K562 (cell line): ENCODE measurements around the gene STARD3NL. TPM values are rescaled to one million over a fixed set of nuclear protein-coding genes. Genes with fewer than 3 reads are reported as not detected.

Experiments
- WHSC1 ChIP-seq: IDR thresholded peaks from one replicate; pipeline ENCODE4 v1.6.1; 2012; ENCODE audit warnings: low read length, control low read depth, inconsistent platforms
- polyA plus RNA-seq, 8 experiments: library from polyadenylated mRNA; depleted of rRNA in 4 of 8; stranded (reverse) in 5 of 8; unstranded in 3 of 8; fragments of >200 nt; fragmentation: Nextera tagmentation in 2 of 8; fragmentation: Illumina TruSeq in 1 of 8; extraction: Ambion mirVana in 2 of 8; extraction: Trizol in 1 of 8; gene quantifications; 2 replicates each; pipeline versions ENCODE4 v1.2.1 to v1.2.3, GENCODE V29; 2011 to 2014; ENCODE audit warnings: inconsistent platforms in 1 of 8, missing spikeins in 1 of 8
- total RNA-seq, 7 experiments: library from RNA; depleted of rRNA in 6 of 7; stranded (reverse); fragments of >200 nt in 6 of 7; fragmentation: Illumina TruSeq in 2 of 7; extraction: Trizol in 2 of 7; gene quantifications; 2 replicates each; pipeline versions ENCODE4 v1.2.1 to v1.2.3, GENCODE V29; 2011 to 2021; ENCODE audit warnings: low replicate concordance in 1 of 7
- TF ChIP-seq, protein P1 (sequence below): sonication (generic); formaldehyde crosslinking; IDR thresholded peaks from 2 replicates; pipeline ENCODE4 v1.8.0; 2023; ENCODE audit warnings: missing genetic modification reagents, mild to moderate bottlenecking, borderline replicate concordance
- TF ChIP-seq, protein P2 (sequence below): fragments of 250-450 bp; sonication (Bioruptor Pico); IDR thresholded peaks from 2 replicates; pipeline ENCODE4 v1.8.0; 2021; ENCODE audit warnings: mild to moderate bottlenecking, moderate library complexity

STARD3NL gene
- total and polyA plus RNA-seq, 9 of the 15 experiments (the other 6 are each of a cell fraction or from before 2014, with no cell fraction given): 42.2 to 90.0 (median 57.6) TPM

DNA sequence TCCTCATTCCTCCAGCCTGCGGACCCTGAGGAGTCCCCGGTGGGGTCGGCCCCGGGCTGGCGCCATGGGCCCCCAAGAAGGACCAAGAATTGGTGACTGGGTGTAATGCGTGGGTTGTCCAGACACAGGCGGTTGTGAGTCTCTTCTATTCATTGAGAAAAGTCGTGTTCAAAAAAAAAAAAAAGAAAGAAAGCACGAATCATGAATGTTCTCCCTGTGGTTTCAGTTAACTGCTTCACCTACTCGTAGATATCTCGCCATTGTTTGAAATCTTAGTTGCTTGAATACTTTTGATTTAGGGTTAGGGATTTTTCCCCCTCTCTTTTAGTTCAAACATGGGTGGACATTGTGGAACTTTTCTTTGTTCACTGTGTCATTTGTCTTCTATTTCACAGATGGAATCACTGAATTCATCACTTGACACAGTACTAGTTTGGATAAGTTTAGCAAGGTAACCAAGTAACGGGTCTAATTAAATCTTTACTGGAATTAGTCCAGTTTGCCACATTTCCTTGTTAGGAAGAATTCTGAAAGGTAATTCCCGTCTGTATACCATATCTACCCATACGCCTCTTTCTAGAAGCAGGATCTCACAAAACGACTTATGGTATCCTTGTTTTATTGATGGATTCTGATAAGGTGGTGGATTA lies 775 bp downstream of the STARD3NL start (continued):
- TF ChIP-seq, protein P1, sequence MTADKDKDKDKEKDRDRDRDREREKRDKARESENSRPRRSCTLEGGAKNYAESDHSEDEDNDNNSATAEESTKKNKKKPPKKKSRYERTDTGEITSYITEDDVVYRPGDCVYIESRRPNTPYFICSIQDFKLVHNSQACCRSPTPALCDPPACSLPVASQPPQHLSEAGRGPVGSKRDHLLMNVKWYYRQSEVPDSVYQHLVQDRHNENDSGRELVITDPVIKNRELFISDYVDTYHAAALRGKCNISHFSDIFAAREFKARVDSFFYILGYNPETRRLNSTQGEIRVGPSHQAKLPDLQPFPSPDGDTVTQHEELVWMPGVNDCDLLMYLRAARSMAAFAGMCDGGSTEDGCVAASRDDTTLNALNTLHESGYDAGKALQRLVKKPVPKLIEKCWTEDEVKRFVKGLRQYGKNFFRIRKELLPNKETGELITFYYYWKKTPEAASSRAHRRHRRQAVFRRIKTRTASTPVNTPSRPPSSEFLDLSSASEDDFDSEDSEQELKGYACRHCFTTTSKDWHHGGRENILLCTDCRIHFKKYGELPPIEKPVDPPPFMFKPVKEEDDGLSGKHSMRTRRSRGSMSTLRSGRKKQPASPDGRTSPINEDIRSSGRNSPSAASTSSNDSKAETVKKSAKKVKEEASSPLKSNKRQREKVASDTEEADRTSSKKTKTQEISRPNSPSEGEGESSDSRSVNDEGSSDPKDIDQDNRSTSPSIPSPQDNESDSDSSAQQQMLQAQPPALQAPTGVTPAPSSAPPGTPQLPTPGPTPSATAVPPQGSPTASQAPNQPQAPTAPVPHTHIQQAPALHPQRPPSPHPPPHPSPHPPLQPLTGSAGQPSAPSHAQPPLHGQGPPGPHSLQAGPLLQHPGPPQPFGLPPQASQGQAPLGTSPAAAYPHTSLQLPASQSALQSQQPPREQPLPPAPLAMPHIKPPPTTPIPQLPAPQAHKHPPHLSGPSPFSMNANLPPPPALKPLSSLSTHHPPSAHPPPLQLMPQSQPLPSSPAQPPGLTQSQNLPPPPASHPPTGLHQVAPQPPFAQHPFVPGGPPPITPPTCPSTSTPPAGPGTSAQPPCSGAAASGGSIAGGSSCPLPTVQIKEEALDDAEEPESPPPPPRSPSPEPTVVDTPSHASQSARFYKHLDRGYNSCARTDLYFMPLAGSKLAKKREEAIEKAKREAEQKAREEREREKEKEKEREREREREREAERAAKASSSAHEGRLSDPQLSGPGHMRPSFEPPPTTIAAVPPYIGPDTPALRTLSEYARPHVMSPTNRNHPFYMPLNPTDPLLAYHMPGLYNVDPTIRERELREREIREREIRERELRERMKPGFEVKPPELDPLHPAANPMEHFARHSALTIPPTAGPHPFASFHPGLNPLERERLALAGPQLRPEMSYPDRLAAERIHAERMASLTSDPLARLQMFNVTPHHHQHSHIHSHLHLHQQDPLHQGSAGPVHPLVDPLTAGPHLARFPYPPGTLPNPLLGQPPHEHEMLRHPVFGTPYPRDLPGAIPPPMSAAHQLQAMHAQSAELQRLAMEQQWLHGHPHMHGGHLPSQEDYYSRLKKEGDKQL (CRISPR knock-in tag): no peak
- TF ChIP-seq, protein P2, sequence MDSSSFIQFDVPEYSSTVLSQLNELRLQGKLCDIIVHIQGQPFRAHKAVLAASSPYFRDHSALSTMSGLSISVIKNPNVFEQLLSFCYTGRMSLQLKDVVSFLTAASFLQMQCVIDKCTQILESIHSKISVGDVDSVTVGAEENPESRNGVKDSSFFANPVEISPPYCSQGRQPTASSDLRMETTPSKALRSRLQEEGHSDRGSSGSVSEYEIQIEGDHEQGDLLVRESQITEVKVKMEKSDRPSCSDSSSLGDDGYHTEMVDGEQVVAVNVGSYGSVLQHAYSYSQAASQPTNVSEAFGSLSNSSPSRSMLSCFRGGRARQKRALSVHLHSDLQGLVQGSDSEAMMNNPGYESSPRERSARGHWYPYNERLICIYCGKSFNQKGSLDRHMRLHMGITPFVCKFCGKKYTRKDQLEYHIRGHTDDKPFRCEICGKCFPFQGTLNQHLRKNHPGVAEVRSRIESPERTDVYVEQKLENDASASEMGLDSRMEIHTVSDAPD (CRISPR knock-in tag): no peak
- no peak for TF ChIP-seq WHSC1
